Hepatocyte (in vitro differentiated cells): ENCODE data around the gene MGMT. TPM values are rescaled to one million over a fixed set of nuclear protein-coding genes. Genes with fewer than 3 reads are reported as not detected.

Experiments
- DNase-seq: peaks from one replicate; pipeline ENCODE4 v3.0.0-alpha.2; 2016; ENCODE audit warnings: low spot score
- H2AFZ ChIP-seq: fragments of 200-600 bp; sonication (generic); 2 replicates; pipeline ENCODE4 v1.6.0; 2016; ENCODE audit warnings: antibody characterized with exemption, mild to moderate bottlenecking
- H3K27ac ChIP-seq: fragments of 200-600 bp; sonication (generic); 2 replicates; pipeline ENCODE4 v1.5.1; 2016; ENCODE audit warnings: mild to moderate bottlenecking
- H3K27me3 ChIP-seq: fragments of 200-600 bp; sonication (generic); 2 replicates; pipeline ENCODE4 v1.6.1; 2016
- H3K36me3 ChIP-seq: fragments of 200-600 bp; sonication (generic); replicated peaks from 2 replicates; pipeline ENCODE4 v1.5.1; 2016; ENCODE audit warnings: low read depth; ENCODE audit not compliant: insufficient read depth
- H3K4me1 ChIP-seq: fragments of 200-600 bp; sonication (generic); 2 replicates; pipeline ENCODE4 v1.5.1; 2016; ENCODE audit warnings: mild to moderate bottlenecking, moderate library complexity; ENCODE audit not compliant: insufficient read depth
- H3K4me2 ChIP-seq: fragments of 200-600 bp; sonication (generic); 2 replicates; pipeline ENCODE4 v1.6.0; 2016
- H3K4me3 ChIP-seq: fragments of 200-600 bp; sonication (generic); 2 replicates; pipeline ENCODE4 v1.5.1; 2016; ENCODE audit warnings: mild to moderate bottlenecking
- H3K79me2 ChIP-seq: fragments of 200-600 bp; sonication (generic); 2 replicates; pipeline ENCODE4 v1.6.0; 2017; ENCODE audit warnings: mild to moderate bottlenecking
- H3K9me2 ChIP-seq: fragments of 200-600 bp; sonication (generic); replicated peaks from 2 replicates; pipeline ENCODE4 v1.6.0; 2017; ENCODE audit warnings: mild to moderate bottlenecking; ENCODE audit not compliant: insufficient read depth
- H3K9me3 ChIP-seq: fragments of 200-600 bp; sonication (generic); 2 replicates; pipeline ENCODE4 v1.5.1; 2016; ENCODE audit warnings: low read depth, mild to moderate bottlenecking
- H4K20me1 ChIP-seq: fragments of 200-600 bp; sonication (generic); 2 replicates; pipeline ENCODE4 v1.6.0; 2016; ENCODE audit warnings: mild to moderate bottlenecking; ENCODE audit not compliant: insufficient read depth, poor library complexity, severe bottlenecking
- CTCF ChIP-seq: fragments of 200-600 bp; sonication (generic); IDR thresholded peaks from 2 replicates; pipeline ENCODE4 v1.5.1; 2016; ENCODE audit warnings: antibody characterized with exemption, mild to moderate bottlenecking; ENCODE audit not compliant: poor library complexity
- EZH2 ChIP-seq: fragments of 200-600 bp; sonication (generic); IDR thresholded peaks from 2 replicates; pipeline ENCODE4 v1.6.1; 2016; ENCODE audit warnings: antibody characterized with exemption, mild to moderate bottlenecking, borderline replicate concordance
- EZH2phosphoT487 ChIP-seq: fragments of 200-600 bp; sonication (generic); IDR thresholded peaks from one replicate; pipeline ENCODE4 v1.6.1; 2018; ENCODE audit warnings: antibody characterized with exemption, mild to moderate bottlenecking, low read depth, moderate library complexity; ENCODE audit not compliant: unreplicated experiment, severe bottlenecking
- WGBS: methylation state at CpG from one replicate; pipeline ENCODE4 v1.1.6; 2016; ENCODE audit warnings: low lambda C conversion rate; ENCODE audit errors: missing lambda C conversion rate; 5-methylcytosine and 5-hydroxymethylcytosine counted together
- polyA plus RNA-seq: library from polyadenylated mRNA; unstranded; fragments of >200 nt; fragmentation: Nextera tagmentation; extraction: Ambion mirVana; gene quantifications from 2 replicates; pipeline ENCODE4 v1.2.1, GENCODE V29; 2016
- total RNA-seq: library from RNA; depleted of rRNA; stranded (reverse); fragments of >200 nt; gene quantifications from 2 replicates; pipeline ENCODE4 v1.2.3, GENCODE V29; 2014

The MGMT gene
- total and polyA plus RNA-seq, 2 experiments from 2014 or later: 41.5 to 41.9 TPM

- peaks cover 9% of the 10 kb centered on the region for H3K4me1 ChIP-seq
- H3K4me2 ChIP-seq: no peak overlapping the region
- peaks cover 7% of the 10 kb centered on the region for H3K79me2 ChIP-seq
- no peaks in the 10 kb centered on the region for H3K9me2 ChIP-seq
- H2AFZ ChIP-seq: no peak overlapping the region
- no peaks in the 10 kb centered on the region for H3K27me3 ChIP-seq
- H3K9me3 ChIP-seq: no peaks in the 10 kb centered on the region
- TF ChIP-seq EZH2 (no peak), CTCF (no peak), EZH2phosphoT487 (no peak)
- H3K4me3 ChIP-seq: no peak overlapping the region
- H3K36me3 ChIP-seq: no peaks in the 10 kb centered on the region
- WGBS: 83% methylated on average over 15 of the region's 15 CpGs
- peak overlapping the region; percentile 43 for H3K27ac ChIP-seq
- no peaks in the 10 kb centered on the region for H4K20me1 ChIP-seq
- no peak for DNase-seq
Measured at GRCh38 chr10:129531195-129531968, 64.3 kb downstream of the MGMT start.

- no peak for DNase-seq
- peaks cover 7% of the 10 kb centered on the region for H3K79me2 ChIP-seq
- no peak overlapping the region for H3K27ac ChIP-seq
- no peak overlapping the region for H3K4me3 ChIP-seq
- TF ChIP-seq EZH2 (no peak), CTCF (no peak), EZH2phosphoT487 (no peak)
- no peaks in the 10 kb centered on the region for H4K20me1 ChIP-seq
- H2AFZ ChIP-seq: no peak overlapping the region
- no peaks in the 10 kb centered on the region for H3K9me2 ChIP-seq
- H3K9me3 ChIP-seq: no peaks in the 10 kb centered on the region
- peaks cover 9% of the 10 kb centered on the region for H3K4me1 ChIP-seq
- H3K36me3 ChIP-seq: no peaks in the 10 kb centered on the region
- H3K27me3 ChIP-seq: no peaks in the 10 kb centered on the region
- no peak overlapping the region for H3K4me2 ChIP-seq
- 94% methylated on average over 10 of the region's 10 CpGs for WGBS
Measured at GRCh38 chr10:129531969-129532660, 65.1 kb downstream of the MGMT start.

- no peak overlapping the region for H3K4me3 ChIP-seq
- no peak for DNase-seq
- no peak overlapping the region for H2AFZ ChIP-seq
- peaks cover 9% of the 10 kb centered on the region for H3K4me1 ChIP-seq
- H3K4me2 ChIP-seq: no peak overlapping the region
- 96% methylated on average over 12 of the region's 12 CpGs for WGBS
- H3K79me2 ChIP-seq: peaks cover 7% of the 10 kb centered on the region
- TF ChIP-seq CTCF (no peak), EZH2 (no peak), EZH2phosphoT487 (no peak)
- H4K20me1 ChIP-seq: no peaks in the 10 kb centered on the region
- no peaks in the 10 kb centered on the region for H3K36me3 ChIP-seq
- no peaks in the 10 kb centered on the region for H3K9me2 ChIP-seq
- H3K27me3 ChIP-seq: no peaks in the 10 kb centered on the region
- no peak overlapping the region for H3K27ac ChIP-seq
- no peaks in the 10 kb centered on the region for H3K9me3 ChIP-seq
Measured at GRCh38 chr10:129532838-129533237, 65.8 kb downstream of the MGMT start.
